IMR-90 (cell line): Measurements from ENCODE around the gene DPP10. TPM values are rescaled to one million over a fixed set of nuclear protein-coding genes. Genes with fewer than 3 reads are reported as not detected.

Source experiments
- ATAC-seq: fragments of 200-7000 bp; cut with Tn5 transposase; 2 replicates; pipeline ENCODE4 v1.9.1; 2020; ENCODE audit warnings: low read depth, mild to moderate bottlenecking, moderate library complexity
- BruUV-seq: library from RNA; stranded (reverse); fragments of 400-500 nt; replicated peaks from 2 replicates; lab custom pipeline; 2021; lab: Mats Ljungman, UMichigan
- CTCF ChIA-PET: fragments of 300-600 bp; formaldehyde crosslinking; extraction: SDS; loops from one replicate; lab custom pipeline; 2021; ENCODE audit warnings: antibody characterized with exemption; lab: Yijun Ruan, JAX
- POLR2A ChIA-PET: fragments of 300-600 bp; sonication (Branson Sonifier 250); formaldehyde crosslinking; loops from one replicate; lab custom pipeline; 2022; ENCODE audit warnings: antibody characterized with exemption; ENCODE audit not compliant: unreplicated experiment; lab: Charles Lee
- DNase-seq: peaks from one replicate; pipeline ENCODE4 v3.0.0; 2013
- H2AFZ ChIP-seq: replicated peaks from 2 replicates; pipeline ENCODE3; 2013; ENCODE audit warnings: low read length, mild to moderate bottlenecking; ENCODE audit not compliant: poor library complexity
- H2AK5ac ChIP-seq: 2 replicates; pipeline ENCODE4 v1.6.1; 2013; ENCODE audit warnings: low read depth, low read length, inconsistent platforms
- H2AK9ac ChIP-seq: replicated peaks from 2 replicates; pipeline ENCODE3; 2013; ENCODE audit warnings: mild to moderate bottlenecking, low read depth, low read length, moderate library complexity; ENCODE audit not compliant: poor library complexity
- H2BK120ac ChIP-seq: 2 replicates; pipeline ENCODE4 v1.6.1; 2013; ENCODE audit warnings: low read depth, low read length, inconsistent platforms
- H2BK15ac ChIP-seq: 3 replicates; pipeline ENCODE4 v1.6.1; 2013; ENCODE audit warnings: low read depth, low read length, inconsistent platforms
- H2BK20ac ChIP-seq: 2 replicates; pipeline ENCODE4 v1.6.1; 2013; ENCODE audit warnings: low read depth, mild to moderate bottlenecking, inconsistent platforms, low read length, moderate library complexity
- H2BK5ac ChIP-seq: 2 replicates; pipeline ENCODE4 v1.6.1; 2013; ENCODE audit warnings: mild to moderate bottlenecking, low read depth, low read length, inconsistent platforms; ENCODE audit not compliant: poor library complexity, severe bottlenecking
- H3K14ac ChIP-seq: replicated peaks from 2 replicates; pipeline ENCODE4 v1.6.1; 2013; ENCODE audit warnings: low read depth, low read length, inconsistent platforms
- H3K18ac ChIP-seq: 2 replicates; pipeline ENCODE4 v1.6.1; 2013; ENCODE audit warnings: low read depth, low read length, control low read depth
- H3K23ac ChIP-seq: 2 replicates; pipeline ENCODE4 v1.6.1; 2013; ENCODE audit warnings: low read depth, low read length, inconsistent platforms
- H3K27ac ChIP-seq: 2 replicates; pipeline ENCODE4 v1.5.1; 2013; ENCODE audit warnings: mild to moderate bottlenecking, control low read depth, low read length; ENCODE audit not compliant: insufficient read depth
- H3K27me3 ChIP-seq: 2 replicates; pipeline ENCODE4 v1.6.1; 2013; ENCODE audit warnings: low read length; ENCODE audit not compliant: control insufficient read depth, insufficient read depth
- H3K36me3 ChIP-seq: 2 replicates; pipeline ENCODE4 v1.6.1; 2013; ENCODE audit warnings: low read length, mixed read lengths; ENCODE audit not compliant: control insufficient read depth, insufficient read depth
- H3K4ac ChIP-seq: 2 replicates; pipeline ENCODE4 v1.6.1; 2013; ENCODE audit warnings: low read depth, low read length, inconsistent platforms
- H3K4me1 ChIP-seq: 2 replicates; pipeline ENCODE4 v1.6.1; 2013; ENCODE audit warnings: low read length, mixed read lengths; ENCODE audit not compliant: control insufficient read depth, insufficient read depth
- H3K4me2 ChIP-seq: 2 replicates; pipeline ENCODE4 v1.6.1; 2013; ENCODE audit warnings: low read depth, mild to moderate bottlenecking, control low read depth, low read length, moderate library complexity
- H3K4me3 ChIP-seq: 2 replicates; pipeline ENCODE4 v1.5.1; 2013; ENCODE audit warnings: low read depth, mild to moderate bottlenecking, control low read depth, low read length, moderate library complexity; ENCODE audit not compliant: insufficient read depth
- H3K56ac ChIP-seq: 2 replicates; pipeline ENCODE4 v1.6.1; 2013; ENCODE audit warnings: low read length, inconsistent platforms; ENCODE audit not compliant: insufficient read depth; ENCODE audit errors: extremely low read depth
- H3K79me1 ChIP-seq, 2 experiments: 2 replicates each; pipeline ENCODE4 v1.6.1; 2013; ENCODE audit warnings: low read length in 2 of 2, inconsistent platforms in 1 of 2, low read depth in 1 of 2
- H3K9ac ChIP-seq: 2 replicates; pipeline ENCODE4 v1.6.1; 2013; ENCODE audit warnings: low read depth, low read length, control low read depth
- H3K9me1 ChIP-seq: 2 replicates; pipeline ENCODE4 v1.6.1; 2013; ENCODE audit warnings: low read length, inconsistent platforms; ENCODE audit not compliant: insufficient read depth
- H3K9me3 ChIP-seq: 2 replicates; pipeline ENCODE4 v1.6.1; 2013; ENCODE audit warnings: low read length; ENCODE audit not compliant: control insufficient read depth, insufficient read depth
- H4K20me1 ChIP-seq: 2 replicates; pipeline ENCODE4 v1.6.1; 2013; ENCODE audit warnings: low read length, inconsistent platforms; ENCODE audit not compliant: insufficient read depth
- H4K5ac ChIP-seq: 2 replicates; pipeline ENCODE4 v1.6.1; 2013; ENCODE audit warnings: mild to moderate bottlenecking, low read depth, low read length, control low read depth
- H4K8ac ChIP-seq, 2 experiments: 2 replicates each; pipeline ENCODE4 v1.6.1; 2013; ENCODE audit warnings: low read depth in 2 of 2, low read length in 2 of 2, control low read depth in 1 of 2, inconsistent platforms in 1 of 2
- H4K91ac ChIP-seq: 2 replicates; pipeline ENCODE4 v1.6.1; 2013; ENCODE audit warnings: low read depth, low read length, inconsistent platforms; ENCODE audit not compliant: insufficient read depth
- CTCF ChIP-seq: conservative IDR thresholded peaks from 2 replicates; pipeline ENCODE4 v1.5.1; 2012; ENCODE audit warnings: mild to moderate bottlenecking, low read depth, low read length, improper control_type of control experiment
- MXI1 ChIP-seq: IDR thresholded peaks from 2 replicates; pipeline ENCODE4 v1.6.1; 2012; ENCODE audit warnings: low read depth, mild to moderate bottlenecking, low read length, moderate library complexity, borderline replicate concordance
- NFE2L2 ChIP-seq: fragments of 150-350 bp; IDR thresholded peaks from 2 replicates; pipeline ENCODE4 v1.6.1; 2016; ENCODE audit warnings: low read depth, mild to moderate bottlenecking, low read length
- RAD21 ChIP-seq: IDR thresholded peaks from 2 replicates; pipeline ENCODE4 v1.6.1; 2012; ENCODE audit warnings: low read length, improper control_type of control experiment
- RCOR1 ChIP-seq: IDR thresholded peaks from 2 replicates; pipeline ENCODE4 v1.6.1; 2012; ENCODE audit warnings: mild to moderate bottlenecking, low read length, improper control_type of control experiment; ENCODE audit not compliant: insufficient replicate concordance
- RFX5 ChIP-seq: IDR thresholded peaks from 2 replicates; pipeline ENCODE4 v1.8.0; 2012; ENCODE audit warnings: low read depth, mild to moderate bottlenecking, low read length, moderate library complexity
- USF2 ChIP-seq: fragments of 150-350 bp; IDR thresholded peaks from 2 replicates; pipeline ENCODE4 v1.6.1; 2017; ENCODE audit warnings: mild to moderate bottlenecking, antibody characterized with exemption, low read length, low read depth
- WGBS, 2 experiments: methylation state at CpG; one replicate each; pipeline versions ENCODE4 v1.1.5 to v1.1.7; 2013; ENCODE audit warnings: missing lambda C conversion rate in 2 of 2; ENCODE audit not compliant: insufficient read length in 1 of 2; ENCODE audit errors: extremely low coverage in 2 of 2; 5-methylcytosine and 5-hydroxymethylcytosine counted together
- dilution Hi-C: fragments of 300-500 bp; cut with HindIII; formaldehyde crosslinking; loops from one replicate; pipeline ENCODE4 v1.14.3; 2018; ENCODE audit warnings: low sequenced_read_pairs; ENCODE audit not compliant: unreplicated experiment
- in situ Hi-C: fragments of 300-500 bp; cut with MboI; formaldehyde crosslinking; loops from 3 replicates; pipeline ENCODE4 v1.14.3; 2019; ENCODE audit warnings: low sequenced_read_pairs, inconsistent platforms, mixed read lengths
- intact Hi-C: fragments of 100-400 bp; cut with micrococcal nuclease; formaldehyde crosslinking; loops from 2 replicates; pipeline ENCODE4 v1.10.0; 2022
- polyA plus RNA-seq, 3 experiments: library from polyadenylated mRNA; depleted of rRNA; stranded (reverse); fragments of >200 nt; gene quantifications; 2 replicates each; pipeline ENCODE4 v1.2.3, GENCODE V29; 2012; ENCODE audit warnings: low replicate concordance in 1 of 3
- total RNA-seq: library from RNA; depleted of rRNA; stranded (reverse); fragments of >200 nt; gene quantifications from 2 replicates; pipeline ENCODE4 v1.2.3, GENCODE V29; 2012

The DPP10 gene
- total and polyA plus RNA-seq, 2 of the 4 experiments (the other 2 are of a cell fraction): not detected

- H3K56ac ChIP-seq: no peak overlapping the region
- ChIA-PET POLR2A (no interaction called here), CTCF (no interaction called here)
- dilution Hi-C loops: no loop called here
- no peaks in the 10 kb centered on the region for H3K4me1 ChIP-seq
- no peaks in the 10 kb centered on the region for H3K79me1 ChIP-seq
- H3K4me3 ChIP-seq: no peak overlapping the region
- no peak overlapping the region for H2AK9ac ChIP-seq
- BruUV-seq: no TSS peak
- DNase-seq: no peak
- no peak overlapping the region for H3K23ac ChIP-seq
- H3K36me3 ChIP-seq: no peaks in the 10 kb centered on the region
- H3K27me3 ChIP-seq: no peaks in the 10 kb centered on the region
- no peak for ATAC-seq
- H3K9me3 ChIP-seq: peaks cover 4% of the 10 kb centered on the region; the same call in 1 of the 2 replicates
- H4K91ac ChIP-seq: no peak overlapping the region
- intact Hi-C loops: no loop called here
- H3K9ac ChIP-seq: no peak overlapping the region
- H2BK20ac ChIP-seq: no peak overlapping the region
- H2BK5ac ChIP-seq: no peak overlapping the region
- no peak overlapping the region for H2BK120ac ChIP-seq
- H4K5ac ChIP-seq: no peak overlapping the region
- in situ Hi-C loops: no loop called here
- H2AFZ ChIP-seq: no peak overlapping the region
- H3K14ac ChIP-seq: no peak overlapping the region
- no peak overlapping the region for H3K27ac ChIP-seq
- H2AK5ac ChIP-seq: no peak overlapping the region
- no peak overlapping the region for H3K4me2 ChIP-seq
- no peak overlapping the region for H2BK15ac ChIP-seq
- no peak overlapping the region for H3K18ac ChIP-seq
- TF ChIP-seq RAD21 (no peak), MXI1 (no peak), USF2 (no peak), RCOR1 (no peak), CTCF (no peak), RFX5 (no peak), NFE2L2 (no peak)
- 60% methylated on average over 1 of the region's 3 CpGs; no CpG with 5 or more reads in 1 of the 2 experiments for WGBS, 2 experiments
- H4K8ac ChIP-seq: no peak overlapping the region
- H3K9me1 ChIP-seq: no peaks in the 10 kb centered on the region
- no peak overlapping the region for H3K4ac ChIP-seq
- H4K20me1 ChIP-seq: no peaks in the 10 kb centered on the region
Measured at GRCh38 chr2:114727012-114727411, 284.6 kb downstream of the DPP10 start.
